Measurements from ENCODE around the gene CDH7.
A peak's percentile ranks its signal among the peaks of the same experiment; 100 is the strongest.

CDH7 gene

DNA sequence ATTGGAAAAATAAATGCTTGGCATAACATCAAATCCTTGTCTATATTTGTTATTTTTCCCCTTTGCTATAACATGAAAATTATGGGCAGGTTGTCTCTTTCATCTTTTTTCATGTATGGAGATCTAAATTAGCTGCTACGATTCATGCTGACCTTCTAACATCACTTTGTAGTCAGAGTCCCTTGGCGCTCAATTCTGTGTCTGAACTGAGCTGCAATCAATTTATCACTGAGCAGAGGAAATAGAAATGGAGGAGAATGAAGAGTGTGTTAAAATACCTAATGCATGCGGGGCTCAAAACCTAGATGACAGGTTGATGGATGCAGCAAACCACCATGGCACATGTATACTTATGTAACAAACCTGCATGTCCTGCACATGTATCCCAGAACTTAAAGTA, 168.9 kb downstream of the CDH7 start:
- DNase-seq (ENCODE audit: low spot score) = no peak

DNA sequence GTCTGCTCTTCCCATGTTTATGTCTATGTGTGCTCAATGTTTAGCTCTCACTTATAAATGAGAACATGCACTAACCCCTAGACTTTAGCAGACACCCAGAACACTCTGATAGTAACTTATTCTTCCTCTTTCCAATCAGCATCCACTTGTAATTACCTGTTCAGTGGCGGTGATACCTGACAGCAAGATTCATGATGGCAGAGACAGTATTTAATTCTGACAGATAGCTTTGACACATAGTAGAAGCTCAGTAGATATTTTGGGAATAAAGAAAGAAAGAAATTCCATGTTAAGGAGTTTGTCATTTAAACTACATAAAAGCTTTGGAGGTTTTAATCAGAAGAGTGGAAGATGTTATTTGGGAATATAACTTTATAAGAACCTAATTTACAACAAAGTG, 171.3 kb downstream of the CDH7 start:
- DNase-seq (ENCODE audit: low spot score) = no peak

DNA sequence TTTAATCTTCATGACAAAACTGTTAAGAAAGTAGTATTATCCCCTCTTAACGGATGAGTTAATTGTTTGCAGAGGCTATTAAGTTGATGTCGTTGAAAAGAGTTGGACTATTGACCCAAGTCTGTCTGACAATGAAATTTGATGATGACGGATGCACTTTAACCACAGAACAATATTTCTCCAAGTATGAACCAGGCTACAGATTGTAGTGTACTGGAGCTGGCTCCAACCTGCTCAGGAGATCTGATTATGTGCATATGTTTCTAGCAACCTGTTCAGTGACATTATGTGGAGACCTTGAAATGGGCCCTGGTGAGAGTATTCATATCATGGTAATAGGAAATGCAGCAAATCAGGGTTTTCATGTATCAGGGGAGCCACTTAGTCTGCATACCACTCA, 174.1 kb downstream of the CDH7 start:
- DNase-seq (ENCODE audit: low spot score) = no peak

DNA sequence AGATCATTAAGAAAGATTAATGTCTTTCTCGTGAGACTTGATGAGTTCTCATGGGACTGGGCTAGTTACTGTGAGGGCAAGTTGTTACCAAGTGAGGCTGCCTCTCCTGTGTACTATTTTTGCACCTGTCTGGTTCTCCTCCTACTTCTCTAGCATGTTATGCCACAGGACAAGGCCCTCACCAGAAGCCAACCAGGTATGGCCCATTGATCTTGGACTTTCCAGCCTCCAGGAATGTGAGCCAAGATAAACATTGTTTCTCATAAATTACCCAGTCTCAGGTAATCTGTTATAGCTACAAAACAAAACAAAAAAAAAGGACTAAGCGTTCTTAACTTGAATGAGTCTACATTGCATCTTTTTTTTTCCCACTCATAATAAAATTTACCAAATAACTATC, 184.1 kb downstream of the CDH7 start:
- DNase-seq (ENCODE audit: low spot score) = no peak

DNA sequence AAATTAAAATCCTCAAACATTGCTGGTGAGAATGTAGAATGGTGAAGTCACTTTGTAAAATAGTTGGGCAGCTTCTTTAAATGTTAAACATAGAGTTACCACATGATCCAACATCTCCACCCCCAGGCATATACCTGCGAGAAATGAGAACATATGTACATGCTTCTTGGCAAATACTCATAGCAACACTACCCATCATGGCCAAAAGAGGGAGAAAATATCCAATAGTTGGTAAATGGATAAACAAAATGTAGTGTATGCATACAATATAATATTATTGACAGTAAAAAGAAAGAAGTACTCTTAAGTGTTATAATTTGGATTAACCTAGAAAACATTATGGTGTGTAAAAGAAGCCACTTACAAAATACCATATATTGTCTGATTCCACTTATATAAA, 185.9 kb downstream of the CDH7 start:
- peak; percentile 20 for DNase-seq (ENCODE audit: low spot score)

DNA sequence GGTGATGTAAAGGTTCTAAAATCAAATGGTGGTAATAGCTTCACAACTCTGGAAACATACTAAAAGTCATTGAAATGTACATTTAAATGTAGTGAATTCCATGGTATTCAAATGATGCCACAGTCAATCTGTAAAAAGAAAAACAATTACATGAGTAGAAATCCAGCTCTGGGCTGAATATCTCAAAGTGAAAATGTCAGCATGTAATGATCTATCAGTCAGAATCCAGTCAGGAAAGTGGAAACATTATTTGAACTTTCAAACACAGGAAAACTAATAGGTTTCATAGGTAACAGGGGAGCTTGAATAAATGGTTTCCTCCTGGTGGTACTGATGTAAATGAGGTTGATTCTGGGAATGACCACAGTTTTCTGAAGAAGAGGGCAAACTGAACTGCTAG, 186.4 kb downstream of the CDH7 start:
- DNase-seq (ENCODE audit: low spot score) = no peak

DNA sequence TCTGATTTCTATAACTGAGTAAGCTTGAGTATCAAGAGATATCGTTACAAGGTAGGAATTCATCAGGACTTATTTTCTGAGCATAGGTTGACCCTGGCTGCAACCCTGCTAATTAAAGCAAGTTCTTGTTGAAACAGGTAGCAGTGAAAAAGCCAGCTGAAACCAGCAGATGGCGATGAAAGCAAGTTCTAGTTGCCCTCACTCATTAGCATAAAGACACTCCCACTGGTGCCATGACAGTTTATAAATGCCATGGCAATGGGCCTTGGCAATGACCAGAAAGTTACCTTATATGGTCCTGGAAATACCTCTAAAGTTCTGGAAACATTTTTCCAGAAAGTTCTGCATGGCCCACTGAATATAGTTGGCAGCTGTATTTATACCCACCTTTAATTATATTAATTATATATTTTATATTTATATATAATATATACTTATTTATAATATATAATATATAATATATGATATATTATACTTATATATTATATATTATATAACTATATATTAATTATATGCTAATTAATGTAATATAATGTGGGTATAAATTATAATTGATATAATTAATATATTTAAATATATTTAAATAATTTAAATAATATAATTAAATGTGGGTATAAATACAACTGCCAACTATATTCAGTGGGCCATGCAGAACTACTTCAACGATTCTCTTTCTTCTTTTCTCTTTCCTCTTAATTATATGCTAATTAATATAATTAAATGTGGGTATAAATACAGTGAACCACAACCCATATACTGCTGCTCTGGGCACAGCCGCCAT, 188.0 kb downstream of the CDH7 start:
- DNase-seq (ENCODE audit: low spot score) = peak; percentile 89
